BLaER1 treated with 17β-estradiol and CSF1 and Interleukin-3, amounts not matched to agents 10 nM and 100 nM (cell line): Measurements from ENCODE around the gene MS4A15.

Experiments used
- H3K27ac ChIP-seq, 11 experiments: shearing (Covaris generic); formaldehyde crosslinking; 2 replicates each; pipeline ENCODE4 v1.8.1; 2022
- H3K27me3 ChIP-seq, 11 experiments: shearing (Covaris generic); formaldehyde crosslinking; 2 replicates each; pipeline ENCODE4 v1.8.1; 2022
- H3K36me3 ChIP-seq, 11 experiments: shearing (Covaris generic); formaldehyde crosslinking; 2 replicates each; pipeline ENCODE4 v1.8.1; 2022
- H3K4me1 ChIP-seq, 10 experiments: shearing (Covaris generic); formaldehyde crosslinking; 2 replicates each; pipeline ENCODE4 v1.8.1; 2022
- H3K4me2 ChIP-seq, 11 experiments: shearing (Covaris generic); formaldehyde crosslinking; 2 replicates each; pipeline ENCODE4 v1.8.1; 2022
- H3K4me3 ChIP-seq, 10 experiments: shearing (Covaris generic); formaldehyde crosslinking; 2 replicates each; pipeline ENCODE4 v1.8.1; 2022
- H3K9ac ChIP-seq, 11 experiments: shearing (Covaris generic); formaldehyde crosslinking; 2 replicates each; pipeline ENCODE4 v1.8.1; 2022
- H3K9me3 ChIP-seq, 11 experiments: shearing (Covaris generic); formaldehyde crosslinking; replicated peaks in 1 of 11; 2 replicates each; pipeline ENCODE4 v1.8.1; 2022
- H4K20me1 ChIP-seq, 11 experiments: shearing (Covaris generic); formaldehyde crosslinking; 2 replicates each; pipeline ENCODE4 v1.8.1; 2022
- Cebpa-rat ChIP-seq, 11 experiments: shearing (Covaris generic); IDR thresholded peaks; 2 replicates each; pipeline ENCODE4 v1.8.1; 2022

Gene MS4A15

GRCh38 chr11:60724420-60724819 is 32.2 kb upstream of the MS4A15 start, which contains the start of gene MS4A18:
MS4A18 (plus strand) TSS chr11:60724720.
- peaks cover 2 to 13% (median 3%) of the 10 kb centered on the region in 11 experiments; a peak in 20 of 22 replicates for H3K9me3 ChIP-seq
- no peak within 1 kb of the TSS for H3K4me2 ChIP-seq
- H3K4me3 ChIP-seq: no peak within 1 kb of the TSS
- H3K9ac ChIP-seq: no peak within 1 kb of the TSS
- no peak within 1 kb of the TSS for H3K27ac ChIP-seq
- no peaks in the 10 kb centered on the region for H4K20me1 ChIP-seq
- H3K36me3 ChIP-seq: no peaks in the 10 kb centered on the region
- no peak for TF ChIP-seq Cebpa-rat (IDR thresholded peaks at IDR 0.05)
- H3K27me3 ChIP-seq: no peaks in the 10 kb centered on the region
- H3K4me1 ChIP-seq: 0 out of 20 replicates have a peak, but pooled peaks cover 0 to 5% (median 0%) of the 10 kb centered on the region in 10 experiments

GRCh38 chr11:60725592-60725991 is 31.1 kb upstream of the MS4A15 start:
- Histone ChIP-seq H3K9me3 (0 out of 22 replicates have a peak, but pooled peaks cover 0 to under 1% (median 0%) of the 10 kb centered on the region in 11 experiments), H3K4me1 (0 out of 20 replicates have a peak, but pooled peaks cover 0 to 5% (median 0%) of the 10 kb centered on the region in 10 experiments), H3K27ac (no peak overlapping the region), H3K4me2 (no peak overlapping the region), H3K9ac (no peak overlapping the region), H3K36me3 (no peaks in the 10 kb centered on the region), H4K20me1 (no peaks in the 10 kb centered on the region), H3K4me3 (no peak overlapping the region), H3K27me3 (no peaks in the 10 kb centered on the region)
- TF ChIP-seq Cebpa-rat (IDR thresholded peaks at IDR 0.05): no peak

- H3K27ac ChIP-seq: no peak overlapping the region
- H3K4me3 ChIP-seq: no peak overlapping the region
- no peaks in the 10 kb centered on the region for H3K36me3 ChIP-seq
- no peak for TF ChIP-seq Cebpa-rat (IDR thresholded peaks at IDR 0.05)
- H3K4me1 ChIP-seq: no peaks in the 10 kb centered on the region
- no peaks in the 10 kb centered on the region for H3K27me3 ChIP-seq
- no peak overlapping the region for H3K9ac ChIP-seq
- H4K20me1 ChIP-seq: no peaks in the 10 kb centered on the region
- H3K4me2 ChIP-seq: no peak overlapping the region
- peaks cover 0 to 5% (median 0%) of the 10 kb centered on the region in 11 experiments; a peak in 2 of 22 replicates for H3K9me3 ChIP-seq
Measured at GRCh38 chr11:60731586-60731985, 25.1 kb upstream of the MS4A15 start.

- Histone ChIP-seq H3K9ac (no peak overlapping the region), H3K4me2 (no peak overlapping the region), H3K27ac (no peak overlapping the region), H3K9me3 (peaks cover 0 to 5% (median 0%) of the 10 kb centered on the region in 11 experiments; a peak in 2 of 22 replicates), H3K4me3 (no peak overlapping the region), H4K20me1 (no peaks in the 10 kb centered on the region), H3K36me3 (no peaks in the 10 kb centered on the region), H3K27me3 (no peaks in the 10 kb centered on the region), H3K4me1 (no peaks in the 10 kb centered on the region)
- TF ChIP-seq Cebpa-rat (IDR thresholded peaks at IDR 0.05): no peak
Measured at GRCh38 chr11:60734279-60734678, 22.4 kb upstream of the MS4A15 start.

GRCh38 chr11:60739114-60739513 is 17.6 kb upstream of the MS4A15 start:
- no peak overlapping the region for H3K4me3 ChIP-seq
- H3K4me1 ChIP-seq: 0 out of 20 replicates have a peak, but pooled peaks cover 0 to 6% (median 0%) of the 10 kb centered on the region in 10 experiments
- no peaks in the 10 kb centered on the region for H3K36me3 ChIP-seq
- no peak overlapping the region for H3K9ac ChIP-seq
- no peaks in the 10 kb centered on the region for H3K27me3 ChIP-seq
- peaks cover 16 to 37% (median 23%) of the 10 kb centered on the region in 11 experiments; a peak in 19 of 22 replicates for H3K9me3 ChIP-seq
- H4K20me1 ChIP-seq: no peaks in the 10 kb centered on the region
- no peak overlapping the region for H3K27ac ChIP-seq
- no peak overlapping the region for H3K4me2 ChIP-seq
- TF ChIP-seq Cebpa-rat (IDR thresholded peaks at IDR 0.05): no peak

- TF ChIP-seq Cebpa-rat (IDR thresholded peaks at IDR 0.05): no peak
Measured at GRCh38 chr11:60740573-60740972, 16.1 kb upstream of the MS4A15 start.

GRCh38 chr11:60741421-60741820 is 15.2 kb upstream of the MS4A15 start:
- H4K20me1 ChIP-seq: no peaks in the 10 kb centered on the region
- H3K27me3 ChIP-seq: no peaks in the 10 kb centered on the region
- H3K27ac ChIP-seq: no peak overlapping the region
- H3K9ac ChIP-seq: no peak overlapping the region
- TF ChIP-seq Cebpa-rat (IDR thresholded peaks at IDR 0.05): no peak
- H3K4me1 ChIP-seq: peaks cover 0 to 10% (median 4%) of the 10 kb centered on the region in 10 experiments; a peak in 14 of 20 replicates
- no peaks in the 10 kb centered on the region for H3K36me3 ChIP-seq
- H3K4me2 ChIP-seq: no peak overlapping the region
- peaks cover 16 to 46% (median 36%) of the 10 kb centered on the region in 11 experiments; a peak in 19 of 22 replicates for H3K9me3 ChIP-seq
- no peak overlapping the region for H3K4me3 ChIP-seq

More at GRCh38 chr11:60740573-60740972, 16.1 kb upstream of the MS4A15 start:
- Histone ChIP-seq H3K4me1 (0 out of 20 replicates have a peak, but pooled peaks cover 0 to 6% (median 0%) of the 10 kb centered on the region in 10 experiments), H3K36me3 (no peaks in the 10 kb centered on the region), H4K20me1 (no peaks in the 10 kb centered on the region), H3K27me3 (no peaks in the 10 kb centered on the region), H3K4me3 (no peak overlapping the region), H3K27ac (no peak overlapping the region), H3K9ac (no peak overlapping the region), H3K9me3 (peaks cover 16 to 46% (median 36%) of the 10 kb centered on the region in 11 experiments; a peak in 19 of 22 replicates), H3K4me2 (0 out of 22 replicates have a peak overlapping the region, but pooled peaks of 1 of the 11 experiments have one; percentile 24)

- no peak overlapping the region for H3K9ac ChIP-seq
Measured at GRCh38 chr11:60743058-60743457, 13.6 kb upstream of the MS4A15 start.

GRCh38 chr11:60744114-60744513 is 12.6 kb upstream of the MS4A15 start:
- Histone ChIP-seq H3K4me3 (no peak overlapping the region), H3K9ac (no peak overlapping the region), H4K20me1 (no peaks in the 10 kb centered on the region), H3K27me3 (no peaks in the 10 kb centered on the region), H3K4me1 (peaks cover 0 to 32% (median 21%) of the 10 kb centered on the region in 10 experiments; a peak in 14 of 20 replicates), H3K27ac (no peak overlapping the region), H3K9me3 (peaks cover 16 to 46% (median 36%) of the 10 kb centered on the region in 11 experiments; a peak in 19 of 22 replicates), H3K36me3 (no peaks in the 10 kb centered on the region), H3K4me2 (no peak overlapping the region)
- no peak for TF ChIP-seq Cebpa-rat (IDR thresholded peaks at IDR 0.05)

More at GRCh38 chr11:60743058-60743457, 13.6 kb upstream of the MS4A15 start:
- H3K36me3 ChIP-seq: no peaks in the 10 kb centered on the region
- peaks cover 0 to 21% (median 12%) of the 10 kb centered on the region in 10 experiments; a peak in 14 of 20 replicates for H3K4me1 ChIP-seq
- no peak overlapping the region for H3K4me2 ChIP-seq
- peaks cover 16 to 46% (median 36%) of the 10 kb centered on the region in 11 experiments; a peak in 19 of 22 replicates for H3K9me3 ChIP-seq
- H3K4me3 ChIP-seq: no peak overlapping the region
- no peak for TF ChIP-seq Cebpa-rat (IDR thresholded peaks at IDR 0.05)
- H3K27ac ChIP-seq: no peak overlapping the region
- H4K20me1 ChIP-seq: no peaks in the 10 kb centered on the region
- H3K27me3 ChIP-seq: no peaks in the 10 kb centered on the region
